ENCODE results near the gene KHDC4.
A peak's percentile ranks its signal among the peaks of the same experiment; 100 is the strongest.
"Not testable (repeated sequence)": the region's sequence is repeated elsewhere in the genome, so short reads cannot be mapped to it uniquely, and the experiment has no call there.

The KHDC4 gene

DNA sequence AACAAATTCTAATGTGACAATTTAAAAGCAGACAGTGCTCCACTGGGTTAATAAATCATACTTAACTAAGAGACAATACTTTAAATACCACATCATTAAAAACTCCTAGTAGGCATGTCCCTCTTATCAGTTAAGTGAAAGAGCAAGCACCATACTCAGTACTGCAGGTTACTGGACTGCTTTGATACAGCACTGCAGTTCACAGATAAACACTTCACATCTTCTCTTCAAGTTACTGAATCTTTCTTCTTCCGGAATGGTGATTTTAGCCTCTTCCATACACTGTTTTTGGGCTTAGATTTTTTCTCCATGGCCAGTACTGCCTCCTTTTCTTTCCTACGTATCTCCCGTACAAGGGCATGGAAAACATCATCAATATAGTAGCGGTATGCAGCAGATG is 34.1 kb downstream of the KHDC4 start:
- no peak for DNase-seq (ENCODE audit: low read depth)

DNA sequence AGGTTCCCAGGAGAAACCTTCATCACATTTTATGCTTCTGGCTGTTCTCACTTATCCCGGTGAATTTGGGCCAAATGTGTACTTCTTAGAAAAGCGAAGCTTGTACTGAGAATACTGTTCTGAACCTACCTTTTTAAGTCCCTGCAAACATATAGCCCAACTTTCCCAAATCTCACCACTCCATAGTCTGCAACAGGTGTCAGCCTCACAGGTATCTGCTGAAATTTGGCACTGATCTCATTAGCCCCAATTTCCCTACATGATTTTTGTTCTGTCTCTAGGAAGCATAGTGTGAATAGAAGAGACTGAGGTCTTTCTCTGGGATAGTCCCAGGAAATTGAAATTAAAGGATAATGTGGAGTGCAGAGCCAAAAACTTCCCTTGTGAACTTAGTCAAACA is 34.5 kb downstream of the KHDC4 start:
- no peak for DNase-seq (ENCODE audit: low read depth)

DNA sequence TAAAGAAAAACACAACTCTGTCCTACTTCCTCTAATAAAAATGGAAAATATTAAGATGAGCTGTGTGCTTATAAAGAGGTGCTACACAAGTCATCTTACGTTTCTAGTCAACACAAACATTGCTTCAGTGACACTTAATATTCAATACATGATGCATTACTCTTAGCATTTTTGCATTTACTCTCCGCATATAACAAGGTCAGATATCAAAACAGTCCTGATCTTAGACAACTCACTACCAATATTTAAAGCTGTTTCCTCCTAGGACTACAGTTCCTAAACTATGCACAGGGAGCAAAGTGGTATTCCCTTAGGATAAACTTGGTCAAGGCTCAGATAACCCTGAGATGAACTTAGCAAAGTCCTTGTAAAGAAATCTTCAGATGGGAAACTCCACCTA is 35.3 kb downstream of the KHDC4 start:
- no peak for DNase-seq (ENCODE audit: low read depth)

DNA sequence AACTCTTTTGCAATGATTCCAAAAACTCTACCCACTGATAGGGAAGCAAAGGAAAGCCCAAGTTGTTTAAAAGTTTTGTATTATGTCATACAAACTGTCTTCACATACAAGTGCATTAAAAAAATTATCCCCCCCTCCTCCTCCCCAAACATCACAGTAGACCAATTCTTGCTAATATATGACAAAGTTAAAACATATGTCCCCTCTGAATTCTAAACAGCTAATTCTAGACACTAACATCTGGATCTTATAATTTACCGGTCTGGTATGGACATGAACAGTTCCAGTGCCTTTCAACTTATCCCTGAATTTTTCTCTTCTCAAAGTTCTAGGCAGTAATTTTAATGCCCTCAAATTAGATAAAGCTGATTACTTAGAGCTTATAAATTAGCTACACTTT is 36.5 kb downstream of the KHDC4 start:
- DNase-seq (ENCODE audit: low read depth): no peak

DNA sequence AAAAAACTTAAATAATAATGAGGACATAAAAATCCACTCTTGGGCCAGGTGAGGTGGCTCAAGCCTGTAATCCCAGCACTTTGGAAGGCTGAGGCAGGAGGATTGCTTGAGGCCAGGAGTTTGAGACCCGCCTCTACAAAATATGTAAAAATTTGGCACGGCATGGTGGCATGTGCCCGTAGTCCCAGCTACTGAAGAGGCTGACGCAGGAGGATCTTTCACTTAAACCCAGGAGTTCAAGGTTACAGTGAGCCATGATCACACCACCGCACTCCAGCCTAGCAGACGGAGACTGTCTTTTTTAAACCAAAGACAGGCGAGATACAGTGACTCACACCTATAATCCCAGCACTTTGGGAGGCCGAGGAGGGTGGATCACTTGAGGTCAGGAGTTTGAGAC is 37.7 kb downstream of the KHDC4 start:
- not testable (repeated sequence) for DNase-seq (ENCODE audit: low read depth)

DNA sequence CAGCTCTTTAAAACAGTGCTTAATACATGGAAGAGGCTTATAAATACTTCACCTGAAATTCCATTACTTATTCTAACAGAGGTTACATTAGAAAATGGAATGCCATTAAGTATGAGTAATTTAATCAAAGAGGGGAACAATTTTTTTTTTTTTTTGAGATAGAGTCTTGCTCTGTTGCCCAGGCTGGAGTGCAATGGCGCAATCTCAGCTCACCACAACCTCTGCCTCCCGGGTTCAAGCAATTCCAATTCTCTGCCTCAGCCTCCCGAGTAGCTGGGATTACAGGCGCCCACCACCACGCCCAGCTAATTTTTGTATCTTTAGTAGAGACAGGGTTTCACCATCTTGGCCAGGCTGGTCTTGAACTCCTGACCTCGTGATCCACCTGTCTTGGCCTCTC is 38.6 kb downstream of the KHDC4 start:
- DNase-seq (ENCODE audit: low read depth): not testable (repeated sequence)

DNA sequence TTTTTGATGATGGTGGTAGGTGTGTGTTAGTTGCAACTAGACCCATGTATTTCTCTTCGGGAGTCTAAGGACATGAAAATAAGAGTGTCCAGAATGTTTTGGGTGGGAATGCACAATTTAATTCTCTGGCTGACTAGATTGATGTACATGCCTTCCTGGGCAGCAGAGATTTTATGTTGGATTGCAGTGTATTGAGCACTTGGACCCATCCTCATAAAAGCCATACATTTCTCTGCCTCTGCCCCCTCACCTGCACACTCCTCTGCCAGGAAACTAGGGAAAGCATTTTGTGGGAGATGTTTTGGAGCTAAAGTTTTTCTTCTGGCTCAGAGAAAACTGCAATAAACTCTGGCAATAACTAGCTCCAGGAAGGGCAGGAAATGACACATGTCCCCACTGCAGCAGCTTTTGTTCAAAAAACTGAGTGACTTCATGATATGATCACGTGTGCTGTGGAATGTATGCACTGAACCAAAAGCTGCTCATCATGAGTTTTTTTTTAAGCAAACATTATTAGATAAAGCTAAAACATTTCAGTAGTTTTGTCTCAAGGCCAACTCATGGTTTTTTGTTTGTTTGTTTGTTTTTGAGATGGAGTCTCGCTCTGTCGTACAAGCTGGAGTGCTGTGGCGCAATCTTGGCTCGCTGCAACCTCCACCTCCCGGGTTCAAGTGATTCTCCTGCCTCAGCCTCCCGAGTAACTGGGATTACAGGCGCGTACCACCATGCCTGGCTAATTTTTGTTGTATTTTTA is 40.6 kb downstream of the KHDC4 start:
- DNase-seq (ENCODE audit: low read depth): no peak

DNA sequence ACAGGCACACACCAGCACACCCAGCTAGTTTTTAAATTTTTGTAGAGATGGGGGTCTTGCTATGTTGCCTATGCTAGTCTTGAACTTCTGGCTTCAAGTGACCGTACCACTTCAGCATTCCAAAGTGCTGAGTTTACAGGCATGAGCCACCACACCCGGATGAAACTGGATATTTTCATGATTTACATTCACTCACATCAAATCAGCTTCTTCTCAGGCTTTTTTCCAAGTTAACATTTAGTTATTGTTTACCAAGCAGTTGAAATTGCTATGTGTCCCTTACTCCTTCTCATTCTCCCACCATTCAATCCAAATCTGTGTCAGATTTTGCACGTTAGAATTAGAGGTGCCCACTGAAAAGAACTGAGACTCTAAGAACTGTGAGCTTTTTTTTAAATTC is 41.4 kb downstream of the KHDC4 start:
- DNase-seq (ENCODE audit: low read depth): peak; percentile 69

DNA sequence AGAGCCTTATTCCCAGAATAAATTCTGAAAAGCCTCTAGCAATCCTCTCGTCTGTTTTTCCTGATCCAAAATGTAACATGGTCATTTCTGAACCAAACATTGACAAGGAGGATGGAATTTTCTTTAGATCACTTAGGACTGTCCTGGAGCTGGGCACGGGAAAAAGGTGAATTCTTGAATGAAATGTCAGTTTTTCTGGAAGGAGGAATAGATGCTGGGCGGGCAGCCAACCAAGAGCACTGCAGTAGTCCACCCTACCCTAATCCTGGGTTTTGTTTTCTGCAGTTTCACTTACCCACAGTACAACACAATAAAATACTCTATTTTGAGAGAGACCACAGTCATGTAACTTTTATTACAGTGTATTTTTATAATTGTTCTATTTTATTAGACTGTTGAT is 44.0 kb downstream of the KHDC4 start:
- no peak for DNase-seq (ENCODE audit: low read depth)

DNA sequence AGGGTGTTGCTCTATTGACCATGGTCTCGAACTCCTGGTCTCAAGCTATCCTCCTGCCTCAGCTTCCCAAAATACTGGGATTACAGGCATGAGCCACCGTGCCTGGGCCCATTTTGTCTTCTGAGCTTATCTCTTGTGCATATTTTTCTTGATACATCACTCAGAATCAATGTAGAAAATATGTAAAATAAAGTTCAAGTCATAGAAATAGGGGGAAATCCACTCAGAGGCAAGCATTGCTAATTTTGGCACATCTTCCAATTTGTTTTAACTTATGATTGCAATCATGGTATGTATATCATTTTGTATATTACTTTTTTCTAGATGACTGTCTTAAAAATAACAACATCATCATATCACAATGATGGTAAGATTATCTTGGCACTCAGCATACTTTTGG is 44.6 kb downstream of the KHDC4 start:
- no peak for DNase-seq (ENCODE audit: low read depth)

DNA sequence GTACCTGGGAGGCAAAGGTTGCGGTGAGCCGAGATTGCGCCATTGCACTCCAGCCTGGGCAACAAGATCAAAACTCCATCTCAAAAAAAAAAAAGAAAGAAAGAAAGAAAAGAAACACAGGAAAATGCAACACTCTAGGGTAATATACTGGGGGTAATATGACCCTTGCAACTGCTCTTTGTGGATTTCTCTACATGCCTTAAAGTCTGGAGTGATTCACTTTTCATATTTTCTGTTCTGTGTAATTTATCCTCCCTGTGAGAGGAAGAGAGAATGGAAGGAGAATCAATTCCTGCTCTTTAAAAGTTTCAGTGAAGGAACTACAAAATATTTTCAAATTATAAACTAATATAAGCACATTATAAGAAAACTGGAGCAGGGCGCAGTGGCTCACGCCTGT is 45.7 kb downstream of the KHDC4 start:
- DNase-seq (ENCODE audit: low read depth): no peak

DNA sequence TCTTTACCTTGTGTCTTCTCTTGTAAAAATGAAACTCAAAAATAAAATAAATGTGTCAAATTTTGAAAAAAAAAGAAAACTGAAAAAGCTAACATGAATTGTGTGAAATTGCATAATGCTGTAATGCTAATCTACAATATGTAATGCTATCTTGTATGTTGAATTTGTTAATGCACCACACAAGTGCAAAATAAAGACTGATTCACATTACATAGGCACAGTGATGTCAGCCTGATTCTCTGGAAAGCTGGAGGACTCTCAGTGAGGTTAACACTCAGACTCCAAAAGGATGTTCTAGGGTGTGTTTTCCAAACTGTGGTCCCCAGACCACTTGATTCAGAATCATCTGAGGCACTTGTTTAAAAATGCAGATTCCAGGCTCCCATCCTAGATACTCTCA is 49.2 kb downstream of the KHDC4 start:
- no peak for DNase-seq (ENCODE audit: low read depth)

DNA sequence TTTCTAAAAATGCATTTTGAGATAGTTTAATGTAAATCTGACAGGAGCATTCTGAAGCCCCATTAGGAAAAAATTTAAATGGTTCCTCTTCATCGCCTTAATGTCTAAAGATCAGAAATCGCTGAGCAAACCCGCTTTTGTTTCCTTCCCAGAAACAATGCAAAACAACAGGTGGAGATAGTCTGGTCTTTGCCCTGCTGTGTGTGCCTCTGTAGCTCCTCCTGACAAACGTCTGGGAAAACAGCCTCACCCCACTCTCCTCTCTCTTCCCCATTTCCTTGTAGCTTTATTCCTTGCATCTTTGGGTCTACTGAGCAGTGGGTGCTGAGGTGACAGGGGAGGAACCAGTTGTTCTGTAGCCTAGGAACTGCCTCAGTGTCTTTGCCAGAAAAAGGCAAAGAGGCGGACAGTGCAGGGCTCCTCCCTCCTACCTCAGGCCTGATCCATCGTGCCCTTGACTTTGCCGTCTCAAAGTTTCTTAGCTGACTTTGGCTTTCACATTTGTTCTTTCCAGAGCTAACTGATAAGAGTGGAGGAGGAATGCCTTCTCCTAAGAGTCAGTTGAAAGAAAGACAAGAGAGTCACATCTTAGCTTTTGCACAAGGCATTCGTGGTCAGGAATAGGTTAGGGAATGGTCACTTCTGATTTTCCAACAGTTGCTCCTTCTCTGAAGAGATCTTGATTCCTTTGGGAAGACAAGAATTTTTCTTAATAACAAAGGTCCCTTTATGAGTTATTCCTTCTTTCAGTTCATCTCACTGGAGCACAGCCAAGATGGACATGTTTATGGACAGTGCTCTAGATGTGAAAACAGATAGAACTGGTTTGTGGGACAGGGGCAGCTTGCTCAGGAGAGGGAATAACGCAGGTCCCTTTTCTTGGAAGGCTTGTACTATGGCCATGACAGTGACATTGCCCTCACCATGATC is 49.9 kb downstream of the KHDC4 start:
- no peak for DNase-seq (ENCODE audit: low read depth)

DNA sequence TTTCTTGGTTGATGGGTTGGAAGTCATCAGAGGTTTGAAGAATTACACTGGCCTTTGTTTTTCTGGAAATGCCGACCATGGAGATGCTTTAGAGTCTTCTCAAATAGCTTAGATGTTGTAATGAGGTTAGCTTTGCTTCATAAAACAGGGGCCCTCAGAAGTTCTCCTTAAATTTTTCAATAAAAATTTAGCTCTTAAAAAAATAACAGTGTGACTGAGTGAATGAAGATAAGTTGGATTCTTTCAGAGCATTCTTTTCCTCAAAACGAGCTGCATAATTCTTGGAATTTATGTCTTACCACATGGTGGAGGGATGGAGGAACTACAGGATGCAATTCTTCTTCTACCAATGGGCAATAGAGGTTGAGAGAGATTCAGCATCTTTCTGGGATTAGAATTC is 51.4 kb downstream of the KHDC4 start:
- DNase-seq (ENCODE audit: low read depth): no peak

DNA sequence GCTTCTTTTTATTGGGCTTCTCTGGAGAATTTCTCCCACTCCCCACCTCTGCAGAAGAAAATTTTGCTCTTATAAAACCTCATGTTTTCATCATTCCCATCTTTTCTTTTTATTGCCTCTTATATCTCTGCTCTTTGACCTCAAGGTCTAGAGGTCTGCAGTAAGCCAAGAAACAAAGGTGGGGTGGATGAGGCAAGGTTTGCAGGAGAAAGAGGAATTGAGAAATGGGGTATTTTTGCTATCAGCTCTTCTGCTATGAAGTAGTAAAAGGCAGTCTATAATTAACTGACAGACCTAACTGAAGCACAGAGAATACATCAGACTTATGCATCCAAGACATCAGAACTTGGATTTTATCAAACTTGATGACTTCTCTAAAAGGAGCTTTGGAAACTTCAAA is 52.0 kb downstream of the KHDC4 start:
- DNase-seq (ENCODE audit: low read depth): no peak

DNA sequence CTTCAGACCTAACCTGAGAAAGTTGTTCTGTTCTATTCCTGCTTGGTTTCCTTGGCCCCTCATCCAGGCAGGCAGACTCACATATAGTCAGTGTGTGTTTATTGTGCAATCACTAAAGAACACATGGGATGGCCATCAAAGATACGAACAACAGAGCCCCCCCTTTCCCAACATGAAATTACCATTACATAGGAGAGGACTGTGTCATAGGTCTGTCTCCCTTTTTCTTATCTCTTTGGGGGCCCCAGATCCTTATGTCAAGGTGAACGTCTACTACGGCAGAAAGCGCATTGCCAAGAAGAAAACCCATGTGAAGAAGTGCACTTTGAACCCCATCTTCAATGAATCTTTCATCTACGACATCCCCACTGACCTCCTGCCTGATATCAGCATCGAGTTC is 53.3 kb downstream of the KHDC4 start:
- DNase-seq (ENCODE audit: low read depth): no peak

DNA sequence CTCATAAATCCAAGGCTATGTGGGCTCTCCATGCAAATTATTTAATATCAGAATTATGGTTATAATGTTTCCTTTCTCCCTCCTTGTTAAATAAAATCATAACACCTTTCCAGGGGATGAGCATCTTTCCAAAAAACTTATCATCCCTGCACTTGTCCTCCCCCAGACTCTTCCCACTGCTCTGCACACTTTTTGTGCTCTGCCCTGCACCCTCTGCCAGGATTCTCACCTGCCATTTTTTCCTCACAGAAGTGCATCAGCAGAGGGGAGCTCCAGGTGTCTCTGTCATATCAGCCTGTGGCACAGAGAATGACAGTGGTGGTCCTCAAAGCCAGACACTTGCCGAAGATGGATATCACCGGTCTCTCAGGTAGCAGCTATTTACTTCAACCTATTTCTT is 54.0 kb downstream of the KHDC4 start:
- DNase-seq (ENCODE audit: low read depth): no peak

DNA sequence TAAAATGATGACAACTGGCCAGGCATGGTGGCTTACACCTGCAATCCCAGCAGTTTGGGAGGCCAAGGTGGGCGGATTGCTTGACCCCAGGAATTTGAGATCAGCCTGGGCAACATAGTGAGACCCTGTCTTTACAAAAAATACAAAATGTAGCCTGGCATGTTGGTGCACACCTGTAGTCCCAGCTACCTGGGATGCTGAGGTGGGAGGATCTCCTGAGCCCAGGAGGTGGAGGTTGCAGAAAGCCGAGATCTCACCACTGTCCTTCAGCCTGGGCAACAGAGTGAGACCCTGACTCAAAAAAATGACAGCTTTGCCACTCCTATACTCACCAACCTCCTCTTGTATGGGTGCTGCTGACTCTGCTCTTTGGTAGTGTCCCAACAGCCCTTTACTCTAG is 56.3 kb downstream of the KHDC4 start:
- no peak for DNase-seq (ENCODE audit: low read depth)

DNA sequence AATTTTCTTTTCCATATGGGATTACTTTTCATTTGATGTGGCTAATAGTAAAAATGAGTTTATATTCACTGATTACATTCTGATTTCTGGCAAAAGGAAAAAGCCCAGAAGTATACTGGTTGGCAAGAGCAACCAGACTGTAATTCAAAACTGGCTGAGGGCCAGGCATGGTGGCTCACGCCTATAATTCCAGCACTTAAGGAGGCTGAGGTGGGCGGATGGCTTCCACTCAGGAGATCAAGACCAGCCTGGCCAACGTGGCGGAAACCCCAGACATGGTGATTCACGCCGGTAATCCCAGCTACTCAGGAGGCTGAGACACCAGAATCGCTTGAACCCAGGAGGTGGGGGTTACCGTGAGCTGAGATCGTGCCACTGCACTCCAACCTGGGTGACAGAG is 60.4 kb downstream of the KHDC4 start:
- no peak for DNase-seq (ENCODE audit: low read depth)

DNA sequence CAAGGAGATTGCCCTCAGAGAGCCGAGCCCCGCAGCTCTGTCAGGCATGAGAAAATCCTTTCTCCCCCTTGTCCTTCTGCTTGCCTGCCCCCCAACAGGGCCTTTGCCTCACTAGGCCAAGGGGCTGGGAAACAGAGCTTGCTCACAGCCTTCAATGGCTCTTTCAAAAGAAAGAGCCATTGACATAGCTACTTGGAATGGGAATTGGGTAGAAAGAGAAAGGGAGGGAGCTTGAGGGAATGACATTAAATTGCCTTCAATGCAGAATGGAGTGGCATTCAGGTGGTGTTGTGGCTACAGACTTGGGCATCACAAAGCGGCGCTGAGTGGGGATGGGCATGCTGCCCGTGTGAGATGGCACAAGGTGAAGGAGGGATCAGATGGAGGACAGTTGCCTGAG is 61.7 kb downstream of the KHDC4 start:
- no peak for DNase-seq (ENCODE audit: low read depth)

DNA sequence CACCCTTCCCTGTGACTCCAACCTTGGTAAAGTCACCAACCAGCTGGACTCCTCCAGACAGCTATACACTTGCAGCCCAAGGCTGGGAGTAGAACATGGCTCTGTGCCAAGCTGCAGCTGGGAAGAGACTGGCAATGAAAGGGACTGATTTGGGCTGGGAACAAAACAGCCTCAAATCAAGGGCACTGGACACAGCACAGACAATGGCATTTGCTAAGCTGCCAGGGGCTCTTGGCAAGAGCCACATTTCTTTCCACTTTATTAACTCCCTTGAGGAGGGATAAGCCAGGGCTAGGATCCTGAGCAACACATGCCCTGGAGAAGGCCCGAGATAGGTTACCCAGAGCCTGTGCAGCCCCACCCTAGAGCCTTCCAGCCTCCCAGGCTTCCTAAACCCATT is 62.8 kb downstream of the KHDC4 start:
- no peak for DNase-seq (ENCODE audit: low read depth)

DNA sequence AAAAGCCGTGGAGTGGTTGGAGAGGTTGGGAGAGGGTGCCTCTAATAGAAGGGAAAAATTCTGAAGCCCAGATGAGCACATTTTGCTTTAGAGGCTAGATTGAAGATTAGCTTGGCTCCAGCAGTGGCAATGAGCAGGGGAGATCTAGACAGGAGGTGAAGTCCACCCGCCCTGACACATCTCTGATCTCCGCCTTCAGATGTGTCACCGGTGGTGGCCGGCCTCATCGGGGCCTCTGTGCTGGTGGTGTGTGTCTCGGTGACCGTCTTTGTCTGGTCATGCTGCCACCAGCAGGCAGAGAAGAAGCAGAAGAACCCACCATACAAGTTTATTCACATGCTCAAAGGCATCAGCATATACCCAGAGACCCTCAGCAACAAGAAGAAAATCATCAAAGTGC is 66.4 kb downstream of the KHDC4 start:
- DNase-seq (ENCODE audit: low read depth): no peak

DNA sequence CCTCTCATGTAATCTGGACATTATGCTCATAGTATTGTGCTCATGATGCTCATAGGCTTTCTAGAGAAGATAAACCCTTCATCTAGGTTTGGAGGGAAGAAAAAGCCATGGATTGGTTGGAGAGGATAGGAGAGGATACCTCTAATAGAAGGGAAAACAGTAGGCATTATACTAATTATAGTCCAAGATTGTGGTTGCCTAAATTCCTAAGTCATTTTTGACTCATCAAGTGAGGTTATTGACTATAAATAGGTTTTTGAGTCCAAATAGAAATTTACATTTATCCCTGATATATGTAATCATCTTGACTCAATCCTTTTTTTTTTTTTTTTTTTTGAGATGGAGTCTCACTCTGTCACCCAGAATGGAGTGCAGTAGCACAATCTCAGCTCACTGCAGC is 69.8 kb downstream of the KHDC4 start:
- no peak for DNase-seq (ENCODE audit: low read depth)
